HL-60 (cell line): ENCODE results near the gene CLEC4F.

ENCODE experiments used
- CTCF ChIP-seq: IDR thresholded peaks from one replicate; pipeline ENCODE4 v1.5.1; 2011; ENCODE audit warnings: low read length, control low read depth, inconsistent platforms; ENCODE audit not compliant: insufficient read depth
- GABPA ChIP-seq: IDR thresholded peaks from 2 replicates; pipeline ENCODE4 v1.6.1; 2012; ENCODE audit warnings: low read depth
- POLR2AphosphoS5 ChIP-seq: IDR thresholded peaks from 2 replicates; pipeline ENCODE4 v1.6.1; 2012; ENCODE audit warnings: low read depth
- REST ChIP-seq: IDR thresholded peaks from 2 replicates; pipeline ENCODE4 v1.6.1; 2012; ENCODE audit warnings: low read depth; ENCODE audit not compliant: insufficient replicate concordance
- SPI1 ChIP-seq: IDR thresholded peaks from 2 replicates; pipeline ENCODE4 v1.6.1; 2012; ENCODE audit warnings: low read depth, mild to moderate bottlenecking, borderline replicate concordance

- no peak for TF ChIP-seq CTCF
- TF ChIP-seq POLR2AphosphoS5 = no peak
- no peak for TF ChIP-seq GABPA
- TF ChIP-seq REST = no peak
- TF ChIP-seq SPI1 = no peak
These were observed 40.9 kb downstream of the CLEC4F start for GRCh38 chr2:70779491-70779890.
